H1 (cell line): ENCODE measurements around the gene FHL2. TPM values are rescaled to one million over a fixed set of nuclear protein-coding genes. Genes with fewer than 3 reads are reported as not detected.

Source experiments
- CTCF ChIA-PET: fragments of 300-600 bp; sonication (Branson Sonifier 250); formaldehyde crosslinking; loops from one replicate; lab custom pipeline; 2021; ENCODE audit not compliant: partially characterized antibody; lab: Charles Lee
- POLR2A ChIA-PET: fragments of 300-600 bp; sonication (Branson Sonifier 250); formaldehyde crosslinking; loops from one replicate; lab custom pipeline; 2021; ENCODE audit warnings: inconsistent platforms; ENCODE audit not compliant: partially characterized antibody; lab: Charles Lee
- DNase-seq, 2 experiments: peaks; one replicate each; pipeline versions ENCODE4 v3.0.0 to v3.0.0-alpha.2; 2010 to 2022; ENCODE audit warnings: low spot score in 2 of 2, low read depth in 1 of 2, mixed read lengths in 1 of 2
- FAIRE-seq: peaks from 2 replicates; lab custom pipeline; 2011; peaks lifted over from hg19 to GRCh38; lab: Jason Lieb, UNC
- H2AFZ ChIP-seq: 2 replicates; pipeline ENCODE4 v1.8.1; 2012; ENCODE audit warnings: low read length, inconsistent platforms
- H2AK5ac ChIP-seq: 2 replicates; pipeline ENCODE4 v1.6.1; 2013; ENCODE audit warnings: low read depth, low read length
- H2BK120ac ChIP-seq: replicated peaks from 2 replicates; pipeline ENCODE3; 2013; ENCODE audit warnings: low read depth, low read length, inconsistent platforms
- H2BK12ac ChIP-seq: 2 replicates; pipeline ENCODE4 v1.6.1; 2013; ENCODE audit warnings: low read depth, low read length
- H2BK15ac ChIP-seq: 2 replicates; pipeline ENCODE4 v1.6.1; 2013; ENCODE audit warnings: low read length
- H2BK20ac ChIP-seq: 2 replicates; pipeline ENCODE4 v1.6.1; 2013; ENCODE audit warnings: low read length
- H2BK5ac ChIP-seq: 2 replicates; pipeline ENCODE4 v1.6.1; 2013; ENCODE audit warnings: low read depth, low read length
- H3K14ac ChIP-seq: 2 replicates; pipeline ENCODE4 v1.6.1; 2013; ENCODE audit warnings: inconsistent platforms; ENCODE audit not compliant: insufficient read length
- H3K18ac ChIP-seq: 2 replicates; pipeline ENCODE4 v1.6.1; 2013; ENCODE audit warnings: low read length; ENCODE audit errors: extremely low read depth
- H3K23ac ChIP-seq: 2 replicates; pipeline ENCODE4 v1.6.1; 2013; ENCODE audit warnings: inconsistent platforms; ENCODE audit not compliant: insufficient read length
- H3K23me2 ChIP-seq: 2 replicates; pipeline ENCODE4 v1.6.1; 2013; ENCODE audit warnings: low read depth, low read length
- H3K27ac ChIP-seq: 2 replicates; pipeline ENCODE4 v1.6.1; 2011; ENCODE audit warnings: low read depth, low read length, inconsistent platforms
- H3K27me3 ChIP-seq, 4 experiments: replicated peaks in 1 of 4; 1 replicate in 1 of 4; 2 replicates in 3 of 4; pipeline versions ENCODE4 v1.6.1 to v1.8.1; 2011 to 2013; ENCODE audit warnings: low read length in 3 of 4, mild to moderate bottlenecking in 3 of 4, inconsistent platforms in 2 of 4, mixed read lengths in 2 of 4, moderate library complexity in 1 of 4; ENCODE audit not compliant: control insufficient read depth in 3 of 4, insufficient read depth in 3 of 4; ENCODE audit errors: extremely low read depth in 1 of 4
- H3K36me3 ChIP-seq, 4 experiments: 2 replicates each; pipeline versions ENCODE4 v1.6.1 to v1.8.1; 2011 to 2013; ENCODE audit warnings: mild to moderate bottlenecking in 4 of 4, low read length in 3 of 4, moderate library complexity in 2 of 4, control low read depth in 1 of 4, inconsistent platforms in 1 of 4; ENCODE audit not compliant: insufficient read depth in 4 of 4, control insufficient read depth in 2 of 4
- H3K4ac ChIP-seq: replicated peaks from 2 replicates; pipeline ENCODE3; 2013; ENCODE audit warnings: low read length, low read depth, mixed read lengths, inconsistent platforms; ENCODE audit not compliant: insufficient read length
- H3K4me1 ChIP-seq, 4 experiments: replicated peaks in 1 of 4; 1 replicate in 1 of 4; 2 replicates in 3 of 4; pipeline versions ENCODE4 v1.6.1 to v1.8.1; 2011 to 2013; ENCODE audit warnings: low read length in 3 of 4, inconsistent platforms in 2 of 4, mixed read lengths in 1 of 4; ENCODE audit not compliant: insufficient read depth in 4 of 4, control insufficient read depth in 3 of 4
- H3K4me2 ChIP-seq, 2 experiments: 2 replicates each; pipeline versions ENCODE4 v1.6.1 to v1.8.1; 2011 to 2013; ENCODE audit warnings: low read depth in 2 of 2, low read length in 2 of 2, control low read depth in 1 of 2, inconsistent platforms in 1 of 2, mild to moderate bottlenecking in 1 of 2; ENCODE audit not compliant: insufficient read depth in 1 of 2
- H3K4me3 ChIP-seq, 4 experiments: fragments of 200-600, 300-600 bp in 1 of 4; sonication (generic), shearing (Covaris generic), sonication (Bioruptor Twin) in 1 of 4; 2 replicates each; pipeline versions ENCODE4 v1.5.1 to v1.8.1; 2011 to 2016; ENCODE audit warnings: low read length in 4 of 4, low read depth in 3 of 4, control low read depth in 2 of 4, inconsistent platforms in 2 of 4, mild to moderate bottlenecking in 2 of 4, mixed read lengths in 1 of 4, moderate library complexity in 1 of 4; ENCODE audit not compliant: insufficient read depth in 2 of 4; ENCODE audit errors: extremely low read depth in 1 of 4
- H3K56ac ChIP-seq: replicated peaks from 2 replicates; pipeline ENCODE3; 2013; ENCODE audit warnings: low read depth, mild to moderate bottlenecking, mixed read lengths, low read length, inconsistent platforms; ENCODE audit not compliant: insufficient read length
- H3K79me1 ChIP-seq: 2 replicates; pipeline ENCODE4 v1.6.1; 2013; ENCODE audit warnings: low read depth, low read length, control low read depth
- H3K79me2 ChIP-seq, 2 experiments: 2 replicates each; pipeline versions ENCODE4 v1.6.1 to v1.8.1; 2012 to 2013; ENCODE audit warnings: low read length in 2 of 2, mild to moderate bottlenecking in 2 of 2, inconsistent platforms in 1 of 2; ENCODE audit not compliant: insufficient read depth in 2 of 2, control insufficient read depth in 1 of 2
- H3K9ac ChIP-seq, 4 experiments: replicated peaks in 1 of 4; 1 replicate in 1 of 4; 2 replicates in 3 of 4; pipeline versions ENCODE4 v1.6.1 to v1.8.1; 2011 to 2013; ENCODE audit warnings: low read depth in 3 of 4, low read length in 3 of 4, control low read depth in 2 of 4, mild to moderate bottlenecking in 2 of 4, moderate library complexity in 2 of 4, inconsistent platforms in 1 of 4; ENCODE audit errors: extremely low read depth in 1 of 4
- H3K9me3 ChIP-seq, 2 experiments: 2 replicates each; pipeline versions ENCODE4 v1.6.1 to v1.8.1; 2012 to 2013; ENCODE audit warnings: mild to moderate bottlenecking in 2 of 2, moderate library complexity in 2 of 2, control low read depth in 1 of 2, inconsistent platforms in 1 of 2, low read depth in 1 of 2, low read length in 1 of 2, mixed read lengths in 1 of 2; ENCODE audit not compliant: insufficient read depth in 2 of 2
- H4K20me1 ChIP-seq, 2 experiments: replicated peaks in 1 of 2; 2 replicates each; pipeline versions ENCODE3 to v1.8.1; 2011 to 2013; ENCODE audit warnings: inconsistent platforms in 2 of 2, low read length in 2 of 2, mild to moderate bottlenecking in 1 of 2; ENCODE audit not compliant: insufficient read depth in 2 of 2, control insufficient read depth in 1 of 2
- H4K5ac ChIP-seq: 2 replicates; pipeline ENCODE4 v1.6.1; 2013; ENCODE audit warnings: low read length, low read depth, mixed read lengths, inconsistent platforms; ENCODE audit not compliant: insufficient read length
- H4K8ac ChIP-seq: 2 replicates; pipeline ENCODE4 v1.8.0; 2013; ENCODE audit warnings: mild to moderate bottlenecking, moderate library complexity, low read length, inconsistent platforms; ENCODE audit not compliant: insufficient read depth; ENCODE audit errors: extremely low read depth
- H4K91ac ChIP-seq: replicated peaks from 2 replicates; pipeline ENCODE3; 2013; ENCODE audit warnings: low read length, mixed read lengths, inconsistent platforms; ENCODE audit not compliant: insufficient read length
- KDM4A ChIP-seq: IDR thresholded peaks from one replicate; pipeline ENCODE4 v1.7.1; 2012; ENCODE audit warnings: low read depth, mild to moderate bottlenecking, moderate library complexity, low read length, inconsistent platforms; ENCODE audit not compliant: severe bottlenecking
- POU5F1 ChIP-seq: IDR thresholded peaks from 2 replicates; pipeline ENCODE4 v1.6.1; 2011; ENCODE audit warnings: low read depth, mild to moderate bottlenecking, low read length, moderate library complexity
- RXRA ChIP-seq: IDR thresholded peaks from 2 replicates; pipeline ENCODE4 v1.6.1; 2011; ENCODE audit warnings: low read depth, mild to moderate bottlenecking, low read length, moderate library complexity; ENCODE audit not compliant: insufficient read depth
- SP4 ChIP-seq: IDR thresholded peaks from 2 replicates; pipeline ENCODE4 v1.6.1; 2012; ENCODE audit warnings: low read length, inconsistent platforms
- SRF ChIP-seq: IDR thresholded peaks from 2 replicates; pipeline ENCODE4 v1.6.1; 2011; ENCODE audit warnings: mild to moderate bottlenecking, low read depth, low read length, moderate library complexity
- TCF12 ChIP-seq: IDR thresholded peaks from 2 replicates; pipeline ENCODE4 v1.6.1; 2011; ENCODE audit warnings: low read depth, mild to moderate bottlenecking, low read length
- YY1 ChIP-seq: IDR thresholded peaks from 2 replicates; pipeline ENCODE4 v1.6.1; 2011; ENCODE audit warnings: low read depth, mild to moderate bottlenecking, low read length
- WGBS, 2 experiments: shearing (Covaris generic) in 1 of 2; methylation state at CpG; one replicate each; pipeline versions ENCODE4 v1.1.6 to v1.1.7; 2013 to 2015; ENCODE audit warnings: low lambda C conversion rate in 2 of 2, mixed read lengths in 2 of 2, inconsistent platforms in 1 of 2, low coverage in 1 of 2, missing lambda C conversion rate in 1 of 2; ENCODE audit not compliant: insufficient replicate concordance in 2 of 2, insufficient coverage in 1 of 2, insufficient read length in 1 of 2; ENCODE audit errors: extremely low coverage in 1 of 2, missing lambda C conversion rate in 1 of 2; 5-methylcytosine and 5-hydroxymethylcytosine counted together
- polyA plus RNA-seq, 7 experiments: library from polyadenylated mRNA; depleted of rRNA in 3 of 7; stranded (reverse) in 5 of 7; unstranded in 2 of 7; fragments of >200 nt in 5 of 7; fragments of 200-250 nt in 2 of 7; gene quantifications; 1 replicate in 5 of 7; 2 replicates in 1 of 7; 4 replicates in 1 of 7; pipeline versions ENCODE4 v1.2.1 to v1.2.3, GENCODE V29; 2011 to 2013; ENCODE audit warnings: missing spikeins in 2 of 7, mixed read lengths in 2 of 7
- total RNA-seq: library from RNA; stranded (reverse); fragmentation: NEBNext Ultra II Directional; extraction: Animal tissue kit (Norgen Biotek cat#: 25700); gene quantifications from 2 replicates; pipeline ENCODE4 v1.2.1, GENCODE V29; 2021

The FHL2 gene
- total and polyA plus RNA-seq, 2 of the 8 experiments (the other 6 are each of a cell fraction or from before 2014, with no cell fraction given): 33.2 to 64.3 TPM

- peaks cover 1 to 2% of the 10 kb centered on the region in 2 experiments for H4K20me1 ChIP-seq
- no peak overlapping the region for H2AFZ ChIP-seq
- peaks cover 2% of the 10 kb centered on the region; the same call in 1 of the 2 replicates for H3K79me1 ChIP-seq
- POLR2A ChIA-PET: interaction anchor here (1.1 to 1.3 kb wide), 2 partner anchors 10 to 20 kb away, joined by 3 read pairs; no protein-coding TSS in a partner anchor
- no peaks in the 10 kb centered on the region for H3K9me3 ChIP-seq
- no peak for TF ChIP-seq POU5F1
- no peak for TF ChIP-seq TCF12
- TF ChIP-seq SRF: no peak
- TF ChIP-seq SP4: no peak
- no peak for TF ChIP-seq RXRA
- no peak for TF ChIP-seq KDM4A
- TF ChIP-seq YY1: no peak
- TF ChIP-seq, all 59 proteins: peak for 0
- H3K79me2 ChIP-seq: no peaks in the 10 kb centered on the region
- H2AK5ac ChIP-seq: no peak overlapping the region
- no peak overlapping the region for H2BK12ac ChIP-seq
- H4K8ac ChIP-seq: no peak overlapping the region
- H3K4me2 ChIP-seq: no peak overlapping the region
- H3K27me3 ChIP-seq: no peaks in the 10 kb centered on the region
- CTCF ChIA-PET: interaction anchor here (2.9 kb wide), 1 partner anchor 10 kb away, joined by 10 read pairs; no protein-coding TSS in a partner anchor
- H2BK5ac ChIP-seq: no peak overlapping the region
- no peak overlapping the region for H3K23ac ChIP-seq
- no peak overlapping the region for H3K18ac ChIP-seq
- H3K36me3 ChIP-seq: peaks cover 5 to 41% (median 23%) of the 10 kb centered on the region in 4 experiments; a peak in 7 of 8 replicates
- H4K91ac ChIP-seq: no peak overlapping the region
- no peaks in the 10 kb centered on the region for H3K4me1 ChIP-seq
- no peak overlapping the region for H2BK20ac ChIP-seq
- H3K27ac ChIP-seq: no peak overlapping the region
- FAIRE-seq (no peak), DNase-seq (no peak)
- no peak overlapping the region for H4K5ac ChIP-seq
- no peak overlapping the region for H3K9ac ChIP-seq
- H3K14ac ChIP-seq: no peak overlapping the region
- no peak overlapping the region for H2BK120ac ChIP-seq
- H3K56ac ChIP-seq: no peak overlapping the region
- no peak overlapping the region for H3K4me3 ChIP-seq
- H3K4ac ChIP-seq: no peak overlapping the region
- H2BK15ac ChIP-seq: no peak overlapping the region
- no peaks in the 10 kb centered on the region for H3K23me2 ChIP-seq
- WGBS, 2 experiments: 97% methylated on average over 6 of the region's 6 CpGs; no CpG with 5 or more reads in 1 of the 2 experiments
These were observed 40.3 kb downstream of the FHL2 start for GRCh38 chr2:105358593-105358992.
